HG02981 (cell line): ENCODE data around the gene HIPK1.
"Not testable (repeated sequence)": the region's sequence is repeated elsewhere in the genome, so short reads cannot be mapped to it uniquely, and the experiment has no call there.

Source experiments
- ATAC-seq: cut with Tn5 transposase; IDR thresholded peaks from one replicate; pipeline ENCODE4 v1.9.1; 2021; ENCODE audit warnings: mild to moderate bottlenecking, moderate library complexity; ENCODE audit not compliant: unreplicated experiment

Gene HIPK1

DNA sequence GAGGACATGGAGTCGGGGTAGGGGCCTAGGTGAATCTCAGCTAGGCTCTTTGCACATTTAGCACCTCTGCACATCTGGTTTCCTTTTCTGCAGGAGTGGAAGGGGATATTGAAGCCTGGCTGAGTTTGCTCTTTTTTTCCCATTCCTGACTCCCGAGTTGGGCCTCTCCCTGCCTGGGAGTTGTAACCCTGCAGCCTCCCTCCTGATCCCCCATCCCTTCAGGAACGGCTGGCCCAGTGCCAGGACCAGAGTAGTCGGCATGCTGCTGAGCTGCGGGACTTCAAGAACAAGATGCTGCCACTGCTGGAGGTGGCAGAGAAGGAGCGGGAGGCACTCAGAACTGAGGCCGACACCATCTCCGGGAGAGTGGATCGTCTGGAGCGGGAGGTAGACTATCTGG lies 51.0 kb downstream of the HIPK1 start:
- no peak for ATAC-seq

DNA sequence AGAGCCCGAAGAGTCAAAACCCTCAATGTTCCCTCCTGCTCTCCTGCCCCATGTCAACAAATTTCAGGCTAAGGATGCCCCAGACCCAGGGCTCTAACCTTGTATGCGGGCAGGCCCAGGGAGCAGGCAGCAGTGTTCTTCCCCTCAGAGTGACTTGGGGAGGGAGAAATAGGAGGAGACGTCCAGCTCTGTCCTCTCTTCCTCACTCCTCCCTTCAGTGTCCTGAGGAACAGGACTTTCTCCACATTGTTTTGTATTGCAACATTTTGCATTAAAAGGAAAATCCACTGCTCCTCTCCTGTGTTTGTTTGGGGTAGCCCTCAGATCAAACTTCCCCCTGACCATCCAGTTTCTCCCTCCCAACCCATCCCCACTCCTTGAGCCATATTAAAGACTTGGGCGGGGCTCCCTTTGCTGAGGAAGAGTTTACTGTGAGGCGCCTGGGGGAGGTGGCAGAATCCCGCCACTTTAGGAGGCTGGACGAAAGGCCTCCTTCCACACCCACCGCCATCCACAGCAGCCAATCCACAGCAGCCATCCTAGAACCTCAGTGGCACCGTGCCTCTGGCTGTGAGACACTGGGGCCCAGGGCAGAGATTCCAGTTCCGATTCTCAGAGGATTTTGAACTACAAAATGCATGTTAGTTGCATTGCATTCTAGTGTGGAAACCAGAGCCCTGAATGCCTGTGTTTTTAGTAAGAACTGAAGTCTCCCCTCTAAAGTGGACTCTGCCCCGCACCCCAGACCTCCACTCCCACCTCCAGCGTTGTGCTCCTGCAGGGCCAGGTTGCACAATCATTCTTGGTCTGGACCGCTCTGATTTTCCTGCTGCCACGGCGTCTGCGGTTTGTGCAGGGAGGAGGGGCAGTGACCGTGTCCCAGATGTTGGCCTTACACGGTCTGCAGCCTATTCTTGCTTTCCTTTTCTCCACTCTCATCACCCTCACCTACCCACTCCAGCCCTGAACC lies 53.1 kb downstream of the HIPK1 start:
- no peak for ATAC-seq

DNA sequence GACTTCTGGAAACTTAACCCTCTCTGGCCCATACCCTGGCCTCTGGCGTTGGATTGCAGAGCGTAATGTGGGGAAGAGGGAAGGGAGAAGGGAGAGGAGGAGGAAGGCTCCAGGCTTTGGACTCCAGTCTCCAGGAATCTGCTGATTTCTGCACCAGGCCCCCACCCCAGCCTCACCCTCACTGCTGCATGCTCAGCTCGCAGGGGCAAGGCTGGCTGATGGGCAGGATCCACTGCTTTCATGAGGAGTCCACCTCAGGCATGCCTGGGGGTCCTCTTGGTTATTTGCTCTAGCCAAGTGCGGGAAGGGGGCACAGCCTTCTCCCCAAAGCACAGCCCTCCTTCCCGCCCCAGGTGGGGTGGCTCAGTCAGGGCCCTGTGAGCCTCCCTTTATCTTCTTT lies 53.8 kb downstream of the HIPK1 start:
- ATAC-seq: no peak

DNA sequence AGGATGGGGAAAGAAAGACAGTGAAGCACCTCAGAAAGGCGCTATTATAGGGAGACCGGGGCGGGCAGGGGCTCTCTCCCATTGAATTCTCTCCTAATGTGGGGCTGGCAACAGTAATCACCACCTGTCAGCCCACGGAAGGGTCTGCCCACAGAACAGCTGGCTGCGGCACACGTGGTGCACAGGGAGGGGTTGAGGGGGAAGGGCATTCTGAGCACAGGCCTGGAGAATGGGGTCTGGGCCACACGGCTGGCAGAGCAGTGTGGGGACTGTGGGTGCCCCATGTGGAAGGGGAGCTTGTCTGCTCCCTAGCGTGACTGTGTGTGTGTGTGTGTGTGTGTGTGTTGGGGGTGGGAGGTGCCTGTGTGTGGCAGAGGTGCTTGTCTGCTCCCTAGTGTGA lies 54.3 kb downstream of the HIPK1 start:
- ATAC-seq: no peak

DNA sequence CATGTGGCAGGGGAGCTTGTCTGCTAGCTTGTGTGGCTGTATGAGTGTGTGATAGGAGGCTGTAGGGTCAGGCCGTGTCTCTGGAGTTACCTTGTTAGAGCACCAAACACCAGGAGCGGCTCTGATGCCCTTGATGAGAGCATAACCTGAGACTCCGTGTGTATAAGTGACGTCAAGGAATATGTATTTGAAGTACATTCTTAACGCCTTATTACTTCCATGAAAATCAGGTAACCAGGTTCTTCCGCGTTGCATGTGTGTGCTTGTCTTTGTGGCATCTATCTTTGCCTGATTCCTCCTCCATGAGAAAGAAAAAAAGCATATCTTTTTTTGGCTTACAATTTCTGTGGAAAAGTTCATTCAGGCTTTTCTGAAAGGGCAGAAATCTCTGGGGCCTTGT lies 54.7 kb downstream of the HIPK1 start:
- ATAC-seq: no peak

DNA sequence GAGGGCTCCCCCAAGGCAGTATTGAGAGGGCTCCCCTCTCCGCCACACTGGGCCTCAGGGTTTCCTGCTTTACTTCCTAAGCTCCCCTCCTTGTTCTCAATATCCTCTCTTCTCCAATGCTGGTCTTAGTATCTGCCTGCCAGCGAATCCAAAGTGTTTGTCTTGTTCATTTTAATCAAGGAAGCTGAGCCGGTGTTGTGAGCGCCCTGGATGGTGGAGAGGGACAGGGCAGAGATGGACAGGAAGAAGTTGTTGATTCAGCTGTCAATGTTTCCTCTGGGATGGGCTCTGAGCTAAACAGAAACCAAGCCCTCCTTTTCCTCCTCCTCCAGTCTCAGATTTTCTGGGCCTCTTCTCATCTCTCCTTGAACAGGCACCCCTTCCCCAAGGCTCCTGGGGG lies 55.6 kb downstream of the HIPK1 start:
- no peak for ATAC-seq

DNA sequence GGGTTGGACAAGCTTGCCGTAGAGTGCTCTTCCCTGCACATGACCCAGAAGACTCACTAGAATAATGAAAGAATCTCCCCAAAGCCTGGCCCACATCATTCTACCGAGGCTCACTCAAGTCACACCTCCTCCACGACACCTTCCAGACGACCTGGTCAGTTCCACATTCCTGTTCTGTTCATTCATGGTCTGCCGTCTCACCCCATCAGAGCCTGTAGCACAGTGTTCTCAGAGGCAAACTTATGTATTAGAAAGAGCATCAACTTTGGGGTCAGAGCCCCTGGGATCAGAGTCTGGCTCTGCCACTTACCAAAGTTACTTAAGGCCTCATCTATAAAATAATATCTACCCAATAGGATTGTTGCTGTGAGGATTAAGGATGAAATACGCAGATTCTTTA lies 57.7 kb downstream of the HIPK1 start:
- no peak for ATAC-seq

DNA sequence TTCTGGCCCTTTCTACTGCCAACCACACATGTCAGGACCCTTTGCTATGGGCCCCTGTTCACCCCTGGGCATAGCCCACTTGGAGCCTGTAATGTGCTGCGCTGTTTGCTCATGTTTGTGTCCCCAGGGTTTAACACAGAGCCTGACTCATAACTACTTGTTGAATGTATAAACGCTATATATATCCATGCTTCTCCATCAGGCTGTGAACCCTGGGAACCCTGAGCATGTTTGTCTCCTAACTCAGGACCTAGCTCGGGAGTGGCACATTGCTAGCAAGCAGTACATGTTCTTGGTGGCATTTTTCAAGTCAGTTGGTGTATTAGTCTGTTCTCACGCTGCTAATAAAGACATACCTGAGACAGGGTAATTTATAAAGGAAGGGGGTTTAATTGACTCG lies 58.1 kb downstream of the HIPK1 start:
- ATAC-seq: no peak

DNA sequence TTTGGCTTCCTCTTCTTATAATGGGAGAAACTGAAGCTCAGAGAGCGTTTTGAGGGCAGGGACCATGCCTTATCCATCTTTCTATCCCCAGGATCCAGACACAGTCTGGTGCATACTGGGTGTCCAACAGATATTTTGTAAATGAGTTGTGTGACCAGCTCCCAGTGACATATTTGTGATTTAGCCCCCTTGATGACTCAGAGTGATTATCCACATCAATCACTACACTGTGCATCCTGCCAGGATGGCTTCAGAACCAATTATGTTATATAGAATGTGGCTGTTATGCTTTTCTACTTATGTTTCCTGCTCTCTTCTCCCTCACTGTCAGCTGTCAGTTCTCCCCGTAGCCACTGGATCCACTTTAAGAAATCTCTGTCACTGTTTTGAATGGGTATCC lies 61.4 kb downstream of the HIPK1 start:
- no peak for ATAC-seq

DNA sequence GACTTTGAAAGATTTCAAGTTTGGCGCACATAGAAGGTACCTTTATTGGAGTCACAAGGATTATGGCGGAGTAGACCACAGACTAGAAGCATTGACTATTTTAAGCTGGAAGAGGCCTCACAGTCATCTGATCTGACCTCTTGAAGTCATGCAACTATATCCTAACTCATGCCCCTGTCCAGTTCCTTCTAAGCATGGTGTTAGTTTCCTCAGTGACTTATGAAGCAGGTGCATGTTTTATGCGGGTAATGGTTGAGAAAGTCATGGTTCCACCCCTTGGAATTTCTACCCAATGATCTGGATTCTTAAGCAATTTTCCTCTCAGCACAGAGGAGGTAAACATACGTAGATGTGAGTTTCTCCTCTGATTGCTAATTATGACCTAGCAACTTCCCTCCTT lies 61.8 kb downstream of the HIPK1 start:
- no peak for ATAC-seq

DNA sequence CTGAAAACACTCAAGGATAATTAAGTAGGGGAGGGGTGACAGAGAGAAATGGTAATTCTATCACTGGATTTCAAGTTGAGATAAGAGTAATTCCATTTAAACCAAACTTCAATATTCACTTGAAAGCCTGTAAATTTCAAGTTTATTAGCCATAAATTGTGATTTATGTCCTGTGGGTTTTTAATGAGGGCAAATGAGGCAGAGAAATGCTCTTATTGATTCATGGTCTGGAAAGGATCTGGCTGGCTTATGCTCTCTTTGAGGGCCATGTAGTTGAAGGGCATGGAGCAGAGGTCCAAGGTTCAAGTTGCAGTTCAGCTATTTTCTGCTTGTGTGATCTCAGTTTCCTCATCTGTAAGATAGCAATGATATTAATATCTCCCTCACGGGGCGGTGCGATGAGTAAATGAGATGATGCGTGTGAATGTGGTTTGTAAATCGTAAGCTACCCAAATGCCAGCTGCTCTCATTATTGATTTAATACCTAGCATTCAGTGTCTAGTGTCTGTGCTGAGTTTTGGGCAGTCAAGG lies 62.4 kb downstream of the HIPK1 start:
- no peak for ATAC-seq

DNA sequence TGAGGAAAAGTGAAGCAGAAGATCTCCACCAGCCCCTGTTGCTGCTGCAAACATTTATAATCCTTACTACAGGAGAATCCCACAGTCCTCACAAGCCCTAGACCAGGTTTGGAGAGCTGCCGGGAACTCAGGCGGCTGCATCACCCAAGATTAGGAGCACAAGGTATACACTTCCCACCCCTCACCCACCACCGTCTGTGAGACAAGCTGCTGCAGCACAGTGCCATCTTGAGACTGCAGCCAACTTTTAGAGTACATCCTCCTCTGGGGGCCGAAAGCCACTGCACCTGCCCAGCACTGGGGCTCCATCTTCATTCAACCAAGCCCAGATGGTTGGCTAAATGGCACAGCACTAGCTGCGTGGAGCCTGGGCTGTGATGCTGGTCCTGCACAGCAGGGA lies 63.9 kb downstream of the HIPK1 start:
- no peak for ATAC-seq

DNA sequence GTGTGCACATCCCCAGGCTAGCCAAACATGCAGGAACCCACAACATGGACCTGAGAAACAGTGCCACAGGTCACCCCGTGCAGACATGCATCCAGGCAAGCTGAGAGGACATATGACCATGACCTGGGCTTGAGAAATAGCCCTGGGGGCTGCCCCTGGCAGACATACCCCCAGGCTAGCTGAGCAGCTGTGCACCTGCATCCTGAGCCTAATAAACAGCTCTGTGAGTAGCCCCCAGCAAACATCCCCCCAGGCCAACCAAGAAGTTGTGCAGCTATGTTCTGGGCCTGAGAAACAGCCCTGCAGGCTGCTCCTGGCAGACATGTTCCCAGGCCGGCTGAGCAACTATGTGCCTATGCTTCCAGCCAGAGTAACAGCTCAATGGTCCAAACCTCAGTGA lies 64.6 kb downstream of the HIPK1 start:
- no peak for ATAC-seq

DNA sequence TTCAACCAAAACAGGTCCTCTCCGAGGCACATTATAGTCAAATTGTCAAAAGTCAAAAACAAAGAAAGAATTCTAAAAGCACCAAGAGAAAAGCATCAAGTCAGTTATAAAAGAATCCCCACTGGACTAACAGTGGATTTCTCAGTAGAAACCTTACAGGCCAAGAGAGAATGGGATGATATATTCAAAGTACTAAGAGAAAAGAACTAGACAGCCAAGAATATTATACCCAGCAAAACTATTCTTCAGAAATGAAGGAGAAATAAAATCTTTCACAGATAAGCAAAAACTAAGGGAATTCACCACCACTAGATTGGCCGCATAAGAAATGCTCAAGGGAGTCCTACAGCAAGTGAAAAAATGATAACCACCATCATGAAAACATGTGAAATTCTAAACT lies 66.3 kb downstream of the HIPK1 start:
- ATAC-seq: no peak

DNA sequence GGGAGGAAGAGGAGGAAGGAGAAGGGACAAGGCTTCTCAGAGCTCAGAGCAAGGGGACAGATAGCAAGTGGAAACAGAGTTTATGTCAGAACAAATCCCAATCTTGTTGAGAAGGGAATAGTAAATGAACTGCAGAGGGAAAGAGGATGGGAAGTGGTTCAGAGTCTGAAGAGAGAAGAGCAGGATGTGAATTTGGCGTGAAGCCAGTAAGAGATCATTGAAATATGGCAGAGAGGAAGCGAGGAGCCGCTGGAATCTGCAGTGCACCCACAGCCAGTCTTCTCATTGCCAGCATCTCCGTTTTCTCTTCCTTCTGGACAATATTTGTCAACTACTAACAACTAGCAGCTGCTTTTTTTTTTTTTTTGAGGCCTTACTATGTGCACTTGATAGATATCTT lies 69.2 kb downstream of the HIPK1 start:
- no peak for ATAC-seq

DNA sequence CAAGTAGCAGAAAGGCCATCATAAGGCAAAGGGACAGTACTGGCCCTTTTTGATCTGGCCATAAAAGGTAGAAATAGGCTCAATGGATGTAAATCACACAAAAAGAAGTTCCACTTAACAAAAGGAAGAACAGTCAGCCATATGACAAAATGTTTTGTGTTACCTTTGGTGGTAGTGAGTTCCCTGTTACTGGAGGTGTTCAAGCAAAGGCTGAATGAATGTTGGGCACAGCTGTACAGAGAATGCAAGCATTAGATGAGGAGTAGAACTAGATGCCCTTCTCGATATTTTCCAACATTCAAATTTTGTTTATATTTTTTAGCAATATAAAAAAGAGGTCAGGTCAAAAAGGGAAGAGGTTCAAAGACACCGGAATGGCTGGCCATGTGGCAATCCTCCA lies 70.1 kb downstream of the HIPK1 start:
- no peak for ATAC-seq

DNA sequence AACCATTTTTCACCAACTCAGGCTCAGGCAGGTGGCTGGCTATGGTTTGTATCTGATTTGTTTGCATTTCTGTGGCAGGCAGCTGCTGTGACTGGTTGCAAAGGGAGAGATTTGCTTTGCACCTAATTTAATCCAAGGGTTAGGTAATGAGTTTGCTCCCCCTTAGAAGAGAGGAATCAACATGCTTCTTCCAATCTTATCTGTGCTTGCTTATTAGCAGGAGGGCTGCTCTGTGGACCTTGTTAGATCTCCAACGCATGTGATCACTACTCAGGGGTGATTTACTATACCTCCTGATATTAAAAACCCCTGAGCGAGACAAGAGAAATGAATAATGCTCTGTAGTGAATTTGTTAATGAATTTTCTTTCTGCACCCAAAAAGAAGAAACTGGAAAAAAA lies 70.7 kb downstream of the HIPK1 start:
- no peak for ATAC-seq

DNA sequence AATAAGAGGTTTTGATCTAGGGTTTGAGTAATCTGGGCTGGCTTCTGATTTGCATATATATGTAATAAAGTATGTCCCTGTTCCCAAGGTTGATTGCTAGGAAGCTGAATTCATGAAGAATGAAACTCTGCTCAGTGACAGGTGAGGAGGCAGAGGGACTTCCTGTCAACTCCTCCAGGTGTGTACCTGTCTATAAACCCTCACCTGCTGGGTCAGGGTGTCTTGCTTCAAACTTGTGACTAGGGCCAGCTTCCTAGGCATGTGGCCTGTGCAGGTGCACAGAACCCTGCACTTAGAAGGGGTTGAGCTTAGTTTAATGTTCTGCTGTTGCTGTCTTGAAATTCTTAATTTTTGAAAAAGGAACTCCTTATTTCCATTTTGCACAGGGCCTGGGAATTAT lies 71.3 kb downstream of the HIPK1 start:
- ATAC-seq: no peak

DNA sequence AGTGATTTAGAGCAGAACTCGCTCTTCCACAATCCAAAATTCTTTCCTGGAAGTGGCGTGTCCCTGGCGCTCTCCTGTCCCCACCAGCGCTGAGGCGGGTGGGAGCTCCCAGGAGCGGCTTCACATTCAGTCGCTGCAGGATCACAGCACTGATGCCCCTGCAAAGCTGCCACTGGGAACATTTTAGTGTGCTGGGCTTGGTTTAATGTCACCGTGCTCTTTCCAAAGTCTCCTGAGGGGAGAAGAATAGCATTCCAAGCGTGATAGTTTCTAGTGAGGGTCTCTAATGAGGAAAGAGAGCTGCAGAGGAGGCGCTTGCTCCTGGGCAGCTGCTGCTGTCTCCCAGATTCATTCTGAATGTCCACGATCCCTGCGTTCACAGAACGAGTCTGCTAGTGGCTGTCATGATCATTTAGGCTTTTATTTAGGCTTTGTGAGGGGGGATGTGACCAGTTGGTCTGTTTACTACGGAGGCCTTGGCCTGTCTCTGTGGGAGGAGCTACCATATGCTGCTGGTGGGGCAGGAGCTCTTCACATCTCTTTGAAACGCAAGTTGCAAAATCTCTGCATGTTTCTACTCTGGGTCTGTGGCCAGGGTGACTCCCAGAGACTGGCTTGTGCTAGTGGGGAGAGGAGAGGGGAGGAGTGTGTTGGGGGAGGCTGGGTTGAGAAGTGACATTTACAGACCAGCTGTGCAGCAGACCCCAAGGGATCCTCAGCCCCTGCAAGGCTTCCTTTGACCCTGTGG lies 73.5 kb downstream of the HIPK1 start:
- no peak for ATAC-seq

DNA sequence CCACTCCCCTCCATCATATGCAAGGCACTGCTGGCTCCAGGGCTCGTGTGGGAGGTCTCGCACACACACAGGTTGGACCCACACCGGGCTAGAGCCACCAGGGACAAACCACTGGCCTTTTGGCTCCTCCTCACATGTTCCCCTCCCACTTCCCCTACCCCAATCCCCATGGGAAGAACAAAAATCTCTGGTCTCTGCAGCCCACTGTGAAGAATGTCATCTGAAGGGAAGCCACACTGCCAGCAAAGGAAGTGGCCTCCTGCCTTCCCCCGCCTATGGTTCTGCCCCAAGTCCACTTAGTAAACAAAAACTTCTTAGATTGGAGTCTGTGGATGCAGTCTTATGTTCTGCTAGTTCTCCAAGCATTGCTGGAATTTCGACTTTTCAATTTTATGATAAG lies 74.3 kb downstream of the HIPK1 start:
- ATAC-seq: no peak

DNA sequence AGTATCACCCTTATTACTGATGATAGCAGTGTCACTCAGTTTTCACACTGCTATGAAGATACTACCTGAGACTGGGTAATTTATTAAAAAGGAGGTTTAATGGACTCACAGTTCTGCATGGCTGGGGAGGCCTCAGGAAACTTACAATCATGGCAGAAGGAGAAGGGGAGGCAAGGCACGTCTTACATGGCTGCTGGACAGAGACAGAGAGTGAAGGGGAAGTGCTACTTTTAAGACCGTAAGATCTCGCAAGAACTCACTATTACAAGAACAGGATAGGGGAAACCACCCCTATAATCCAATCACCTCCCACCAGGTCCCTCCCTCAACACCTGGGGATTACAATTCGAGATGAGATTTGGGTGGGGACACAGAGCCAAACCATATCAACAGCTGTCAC lies 77.7 kb downstream of the HIPK1 start:
- ATAC-seq: not testable (repeated sequence)

DNA sequence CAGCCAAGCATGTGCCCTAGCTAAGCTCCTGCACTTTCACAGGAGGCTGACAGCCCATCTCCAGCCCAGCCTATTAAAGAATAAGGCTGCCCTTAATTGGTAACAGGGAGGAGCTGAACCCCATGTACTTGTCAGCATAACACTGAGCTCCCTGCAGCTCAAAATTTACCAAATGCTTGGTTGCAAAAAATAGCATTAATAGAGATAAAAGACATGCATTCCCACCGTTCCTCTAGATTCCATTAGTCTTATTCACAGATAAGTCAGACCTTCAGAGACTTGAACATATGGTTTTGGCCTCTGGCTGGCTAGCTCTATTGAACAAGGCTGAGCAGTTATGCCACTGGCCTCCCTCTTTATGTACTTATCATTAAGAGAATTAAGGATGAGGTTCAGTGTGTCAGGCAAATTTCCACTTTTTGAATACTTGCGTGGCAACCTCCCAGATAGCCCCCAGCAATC lies 79.4 kb downstream of the HIPK1 start:
- no peak for ATAC-seq
